H1 (cell line): ENCODE results near the gene CGB7. TPM values are rescaled to one million over a fixed set of nuclear protein-coding genes. Genes with fewer than 3 reads are reported as not detected.

Experiments used
- BRCA1 ChIP-seq: IDR thresholded peaks from 2 replicates; pipeline ENCODE4 v1.6.1; 2012; ENCODE audit warnings: low read depth, low read length, improper control_type of control experiment
- CBX5 ChIP-seq: fragments of 300-800, 300-1000 bp; sonication (generic); IDR thresholded peaks from 2 replicates; pipeline ENCODE4 v1.7.1; 2016; ENCODE audit warnings: antibody characterized with exemption, low read length, low read depth
- CEBPB ChIP-seq: IDR thresholded peaks from 2 replicates; pipeline ENCODE4 v1.6.1; 2012; ENCODE audit warnings: low read depth, low read length
- EZH2 ChIP-seq: fragments of 200-600 bp; sonication (generic); IDR thresholded peaks from 2 replicates; pipeline ENCODE4 v1.7.1; 2012; ENCODE audit warnings: low read depth, mild to moderate bottlenecking, moderate library complexity, low read length, inconsistent platforms; ENCODE audit not compliant: severe bottlenecking
- JUND ChIP-seq: IDR thresholded peaks from 2 replicates; pipeline ENCODE4 v1.6.1; 2011; ENCODE audit warnings: mild to moderate bottlenecking, improper control_type of control experiment, low read length
- KDM1A ChIP-seq: fragments of 200-600, 300-600 bp; sonication (generic); IDR thresholded peaks from 2 replicates; pipeline ENCODE4 v1.7.1; 2016; ENCODE audit warnings: mild to moderate bottlenecking, low read length, borderline replicate concordance
- POU5F1 ChIP-seq: IDR thresholded peaks from 2 replicates; pipeline ENCODE4 v1.6.1; 2011; ENCODE audit warnings: low read depth, mild to moderate bottlenecking, low read length, moderate library complexity
- RNF2 ChIP-seq: fragments of 200-900, 300-1000 bp; sonication (generic); IDR thresholded peaks from 2 replicates; pipeline ENCODE4 v1.7.1; 2016; ENCODE audit warnings: borderline replicate concordance, low read depth, mild to moderate bottlenecking, antibody characterized with exemption, low read length; ENCODE audit not compliant: poor library complexity, severe bottlenecking; ENCODE audit errors: missing control alignments
- TEAD4 ChIP-seq: IDR thresholded peaks from 2 replicates; pipeline ENCODE4 v1.6.1; 2012; ENCODE audit warnings: low read depth, low read length, inconsistent platforms, mixed read lengths
- polyA plus RNA-seq, 7 experiments: library from polyadenylated mRNA; depleted of rRNA in 3 of 7; stranded (reverse) in 5 of 7; unstranded in 2 of 7; fragments of >200 nt in 5 of 7; fragments of 200-250 nt in 2 of 7; gene quantifications; 1 replicate in 5 of 7; 2 replicates in 1 of 7; 4 replicates in 1 of 7; pipeline versions ENCODE4 v1.2.1 to v1.2.3, GENCODE V29; 2011 to 2013; ENCODE audit warnings: missing spikeins in 2 of 7, mixed read lengths in 2 of 7
- total RNA-seq: library from RNA; stranded (reverse); fragmentation: NEBNext Ultra II Directional; extraction: Animal tissue kit (Norgen Biotek cat#: 25700); gene quantifications from 2 replicates; pipeline ENCODE4 v1.2.1, GENCODE V29; 2021
- TF ChIP-seq, protein P1 (sequence below): fragments of 300-600 bp; sonication (generic); IDR thresholded peaks from 2 replicates; pipeline ENCODE4 v1.7.1; 2012; ENCODE audit warnings: low read length, moderate library complexity, mild to moderate bottlenecking, inconsistent platforms; ENCODE audit not compliant: insufficient replicate concordance

CGB7 gene
- total and polyA plus RNA-seq, 2 of the 8 experiments (the other 6 are each of a cell fraction or from before 2014, with no cell fraction given) = 1.2 to 2.2 TPM

DNA sequence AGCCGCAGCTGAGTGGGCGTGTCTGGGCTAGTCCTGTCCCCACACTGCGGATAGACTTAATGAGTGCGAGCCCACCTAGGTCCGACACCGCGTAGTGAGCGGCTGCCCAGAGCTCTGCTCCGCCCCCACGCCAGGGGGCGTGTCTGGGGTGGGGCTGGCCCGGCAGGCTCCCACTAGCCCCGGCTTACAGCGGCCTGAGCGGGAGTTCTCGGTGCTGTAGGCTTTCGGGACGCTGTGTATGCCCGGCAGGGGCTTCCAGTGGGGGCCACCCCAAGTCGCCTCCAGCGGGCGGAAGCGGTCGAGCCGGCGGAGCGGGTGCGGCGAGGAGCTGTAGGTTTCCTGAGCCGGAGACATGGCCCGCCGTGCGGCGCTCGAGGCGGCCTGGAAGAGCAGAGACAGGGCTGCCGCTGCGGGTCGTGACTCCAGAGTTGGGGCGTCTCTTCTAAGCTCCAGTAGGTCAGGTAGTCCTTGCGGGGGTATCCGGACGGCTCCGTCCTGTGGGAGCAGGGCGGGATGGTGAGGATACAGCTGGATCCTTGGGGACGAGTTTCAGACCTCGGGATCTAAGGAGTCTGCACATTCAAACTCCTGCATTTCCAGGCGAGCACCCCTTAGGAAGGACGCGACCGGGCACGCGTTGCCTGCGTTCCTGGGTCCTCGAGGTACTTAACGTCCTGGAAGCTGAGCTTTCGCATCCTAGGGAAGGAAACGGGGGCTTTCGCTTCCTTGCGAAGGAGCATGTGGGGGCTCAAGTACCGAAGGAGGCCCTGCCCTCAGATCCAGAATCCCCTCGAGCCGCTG, 1.2 kb downstream of the CGB7 start (continued):
- TF ChIP-seq, protein P1, sequence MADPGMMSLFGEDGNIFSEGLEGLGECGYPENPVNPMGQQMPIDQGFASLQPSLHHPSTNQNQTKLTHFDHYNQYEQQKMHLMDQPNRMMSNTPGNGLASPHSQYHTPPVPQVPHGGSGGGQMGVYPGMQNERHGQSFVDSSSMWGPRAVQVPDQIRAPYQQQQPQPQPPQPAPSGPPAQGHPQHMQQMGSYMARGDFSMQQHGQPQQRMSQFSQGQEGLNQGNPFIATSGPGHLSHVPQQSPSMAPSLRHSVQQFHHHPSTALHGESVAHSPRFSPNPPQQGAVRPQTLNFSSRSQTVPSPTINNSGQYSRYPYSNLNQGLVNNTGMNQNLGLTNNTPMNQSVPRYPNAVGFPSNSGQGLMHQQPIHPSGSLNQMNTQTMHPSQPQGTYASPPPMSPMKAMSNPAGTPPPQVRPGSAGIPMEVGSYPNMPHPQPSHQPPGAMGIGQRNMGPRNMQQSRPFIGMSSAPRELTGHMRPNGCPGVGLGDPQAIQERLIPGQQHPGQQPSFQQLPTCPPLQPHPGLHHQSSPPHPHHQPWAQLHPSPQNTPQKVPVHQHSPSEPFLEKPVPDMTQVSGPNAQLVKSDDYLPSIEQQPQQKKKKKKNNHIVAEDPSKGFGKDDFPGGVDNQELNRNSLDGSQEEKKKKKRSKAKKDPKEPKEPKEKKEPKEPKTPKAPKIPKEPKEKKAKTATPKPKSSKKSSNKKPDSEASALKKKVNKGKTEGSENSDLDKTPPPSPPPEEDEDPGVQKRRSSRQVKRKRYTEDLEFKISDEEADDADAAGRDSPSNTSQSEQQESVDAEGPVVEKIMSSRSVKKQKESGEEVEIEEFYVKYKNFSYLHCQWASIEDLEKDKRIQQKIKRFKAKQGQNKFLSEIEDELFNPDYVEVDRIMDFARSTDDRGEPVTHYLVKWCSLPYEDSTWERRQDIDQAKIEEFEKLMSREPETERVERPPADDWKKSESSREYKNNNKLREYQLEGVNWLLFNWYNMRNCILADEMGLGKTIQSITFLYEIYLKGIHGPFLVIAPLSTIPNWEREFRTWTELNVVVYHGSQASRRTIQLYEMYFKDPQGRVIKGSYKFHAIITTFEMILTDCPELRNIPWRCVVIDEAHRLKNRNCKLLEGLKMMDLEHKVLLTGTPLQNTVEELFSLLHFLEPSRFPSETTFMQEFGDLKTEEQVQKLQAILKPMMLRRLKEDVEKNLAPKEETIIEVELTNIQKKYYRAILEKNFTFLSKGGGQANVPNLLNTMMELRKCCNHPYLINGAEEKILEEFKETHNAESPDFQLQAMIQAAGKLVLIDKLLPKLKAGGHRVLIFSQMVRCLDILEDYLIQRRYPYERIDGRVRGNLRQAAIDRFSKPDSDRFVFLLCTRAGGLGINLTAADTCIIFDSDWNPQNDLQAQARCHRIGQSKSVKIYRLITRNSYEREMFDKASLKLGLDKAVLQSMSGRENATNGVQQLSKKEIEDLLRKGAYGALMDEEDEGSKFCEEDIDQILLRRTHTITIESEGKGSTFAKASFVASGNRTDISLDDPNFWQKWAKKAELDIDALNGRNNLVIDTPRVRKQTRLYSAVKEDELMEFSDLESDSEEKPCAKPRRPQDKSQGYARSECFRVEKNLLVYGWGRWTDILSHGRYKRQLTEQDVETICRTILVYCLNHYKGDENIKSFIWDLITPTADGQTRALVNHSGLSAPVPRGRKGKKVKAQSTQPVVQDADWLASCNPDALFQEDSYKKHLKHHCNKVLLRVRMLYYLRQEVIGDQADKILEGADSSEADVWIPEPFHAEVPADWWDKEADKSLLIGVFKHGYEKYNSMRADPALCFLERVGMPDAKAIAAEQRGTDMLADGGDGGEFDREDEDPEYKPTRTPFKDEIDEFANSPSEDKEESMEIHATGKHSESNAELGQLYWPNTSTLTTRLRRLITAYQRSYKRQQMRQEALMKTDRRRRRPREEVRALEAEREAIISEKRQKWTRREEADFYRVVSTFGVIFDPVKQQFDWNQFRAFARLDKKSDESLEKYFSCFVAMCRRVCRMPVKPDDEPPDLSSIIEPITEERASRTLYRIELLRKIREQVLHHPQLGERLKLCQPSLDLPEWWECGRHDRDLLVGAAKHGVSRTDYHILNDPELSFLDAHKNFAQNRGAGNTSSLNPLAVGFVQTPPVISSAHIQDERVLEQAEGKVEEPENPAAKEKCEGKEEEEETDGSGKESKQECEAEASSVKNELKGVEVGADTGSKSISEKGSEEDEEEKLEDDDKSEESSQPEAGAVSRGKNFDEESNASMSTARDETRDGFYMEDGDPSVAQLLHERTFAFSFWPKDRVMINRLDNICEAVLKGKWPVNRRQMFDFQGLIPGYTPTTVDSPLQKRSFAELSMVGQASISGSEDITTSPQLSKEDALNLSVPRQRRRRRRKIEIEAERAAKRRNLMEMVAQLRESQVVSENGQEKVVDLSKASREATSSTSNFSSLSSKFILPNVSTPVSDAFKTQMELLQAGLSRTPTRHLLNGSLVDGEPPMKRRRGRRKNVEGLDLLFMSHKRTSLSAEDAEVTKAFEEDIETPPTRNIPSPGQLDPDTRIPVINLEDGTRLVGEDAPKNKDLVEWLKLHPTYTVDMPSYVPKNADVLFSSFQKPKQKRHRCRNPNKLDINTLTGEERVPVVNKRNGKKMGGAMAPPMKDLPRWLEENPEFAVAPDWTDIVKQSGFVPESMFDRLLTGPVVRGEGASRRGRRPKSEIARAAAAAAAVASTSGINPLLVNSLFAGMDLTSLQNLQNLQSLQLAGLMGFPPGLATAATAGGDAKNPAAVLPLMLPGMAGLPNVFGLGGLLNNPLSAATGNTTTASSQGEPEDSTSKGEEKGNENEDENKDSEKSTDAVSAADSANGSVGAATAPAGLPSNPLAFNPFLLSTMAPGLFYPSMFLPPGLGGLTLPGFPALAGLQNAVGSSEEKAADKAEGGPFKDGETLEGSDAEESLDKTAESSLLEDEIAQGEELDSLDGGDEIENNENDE = no peak
- TF ChIP-seq EZH2 = peak; percentile 76
- TF ChIP-seq JUND = no peak
- TF ChIP-seq BRCA1 = no peak
- TF ChIP-seq RNF2 = no peak
- no peak for TF ChIP-seq KDM1A
- no peak for TF ChIP-seq CBX5
- TF ChIP-seq CEBPB = no peak
- no peak for TF ChIP-seq TEAD4
- TF ChIP-seq POU5F1 = no peak
